Glutamatergic neuron (in vitro differentiated cells): ENCODE data around the gene EPHB4. TPM values are rescaled to one million over a fixed set of nuclear protein-coding genes. Genes with fewer than 3 reads are reported as not detected.

ENCODE experiments used
- DNase-seq: peaks from one replicate; pipeline ENCODE4 v3.0.0; 2022
- H3K27ac Mint-ChIP-seq: one replicate; pipeline ENCODE4 v1.8.0; 2020; ENCODE audit warnings: mild to moderate bottlenecking, mixed read lengths, inconsistent platforms; ENCODE audit not compliant: unreplicated experiment
- H3K27me3 Mint-ChIP-seq: one replicate; pipeline ENCODE4 v1.8.0; 2020; ENCODE audit warnings: mild to moderate bottlenecking, moderate library complexity, mixed read lengths, inconsistent platforms; ENCODE audit not compliant: unreplicated experiment
- H3K36me3 Mint-ChIP-seq: one replicate; pipeline ENCODE4 v1.8.0; 2020; ENCODE audit warnings: mild to moderate bottlenecking, mixed read lengths, inconsistent platforms; ENCODE audit not compliant: unreplicated experiment
- H3K4me1 Mint-ChIP-seq: one replicate; pipeline ENCODE4 v1.8.0; 2020; ENCODE audit warnings: mild to moderate bottlenecking, low read depth, mixed read lengths, inconsistent platforms; ENCODE audit not compliant: unreplicated experiment
- H3K4me3 Mint-ChIP-seq: one replicate; pipeline ENCODE4 v1.8.0; 2020; ENCODE audit warnings: mild to moderate bottlenecking, mixed read lengths, inconsistent platforms; ENCODE audit not compliant: unreplicated experiment
- H3K9me3 Mint-ChIP-seq: one replicate; pipeline ENCODE4 v1.8.0; 2020; ENCODE audit warnings: mild to moderate bottlenecking, moderate library complexity, mixed read lengths, inconsistent platforms; ENCODE audit not compliant: unreplicated experiment
- CTCF ChIP-seq: fragments of 200-600 bp; sonication (generic); IDR thresholded peaks from one replicate; pipeline ENCODE4 v1.5.0; 2021; ENCODE audit not compliant: partially characterized antibody, unreplicated experiment
- long read RNA-seq: library from polyadenylated mRNA; unstranded; transcript quantifications from one replicate; pipeline ENCODE4 v2.0.0, GENCODE V29; 2020; ENCODE audit not compliant: unreplicated experiment
- total RNA-seq: library from RNA; stranded (reverse); fragmentation: NEBNext Ultra II Directional; extraction: Animal tissue kit (Norgen Biotek cat#: 25700); gene quantifications from one replicate; pipeline ENCODE4 v1.2.1, GENCODE V29; 2021; ENCODE audit not compliant: unreplicated experiment

The EPHB4 gene
- 21.5 TPM for total RNA-seq
- long read RNA-seq, partial matches to known transcripts: 0 of 1 reads
- long read RNA-seq, other reads (novel, unspliced or antisense): 1 of 1 reads

GRCh38 chr7:100827330-100828226 is at the start of gene EPHB4:
TSS of gene EPHB4 (minus strand) at chr7:100827523. CDS start at chr7:100827030, 493 bp downstream.
- Mint-ChIP-seq H3K36me3 (no peaks in the 10 kb centered on the region), H3K4me3 (peak within 1 kb of the TSS; percentile 93), H3K27me3 (peaks cover 24% of the 10 kb centered on the region), H3K9me3 (peaks cover 11% of the 10 kb centered on the region), H3K4me1 (peaks cover 10% of the 10 kb centered on the region), H3K27ac (peak within 1 kb of the TSS; percentile 89)
- no peak for TF ChIP-seq CTCF
- peak; percentile 67 for DNase-seq

- TF ChIP-seq CTCF: no peak
- Mint-ChIP-seq H3K4me1 (peaks cover 18% of the 10 kb centered on the region), H3K4me3 (peak overlapping the region; percentile 99), H3K36me3 (no peaks in the 10 kb centered on the region), H3K27me3 (peaks cover 22% of the 10 kb centered on the region), H3K27ac (peak overlapping the region; percentile 98), H3K9me3 (peaks cover 17% of the 10 kb centered on the region)
- peak; percentile 62 for DNase-seq
These were observed 48.0 kb upstream of the EPHB4 start for GRCh38 chr7:100875356-100875751.

GRCh38 chr7:100874577-100875355 is 47.4 kb upstream of the EPHB4 start, which contains the start of gene SRRT:
TSS of gene SRRT (plus strand) at chr7:100875103. CDS start at chr7:100875591, 488 bp downstream.
- peak; percentile 69 for TF ChIP-seq CTCF
- peak within 1 kb of the TSS; percentile 98 for H3K27ac Mint-ChIP-seq
- peaks cover 16% of the 10 kb centered on the region for H3K9me3 Mint-ChIP-seq
- H3K4me3 Mint-ChIP-seq: peak within 1 kb of the TSS; percentile 99
- H3K4me1 Mint-ChIP-seq: peaks cover 15% of the 10 kb centered on the region
- H3K36me3 Mint-ChIP-seq: no peaks in the 10 kb centered on the region
- peaks cover 20% of the 10 kb centered on the region for H3K27me3 Mint-ChIP-seq
- peak; percentile 99 for DNase-seq

GRCh38 chr7:100874300-100874576 is 46.9 kb upstream of the EPHB4 start:
- H3K4me3 Mint-ChIP-seq: peak overlapping the region; percentile 99
- TF ChIP-seq CTCF: no peak
- no peak for DNase-seq
- H3K4me1 Mint-ChIP-seq: peaks cover 11% of the 10 kb centered on the region
- peaks cover 18% of the 10 kb centered on the region for H3K27me3 Mint-ChIP-seq
- peaks cover 13% of the 10 kb centered on the region for H3K9me3 Mint-ChIP-seq
- peak overlapping the region; percentile 98 for H3K27ac Mint-ChIP-seq
- no peaks in the 10 kb centered on the region for H3K36me3 Mint-ChIP-seq
